K562 (cell line): ENCODE data around the gene PURA. TPM values are rescaled to one million over a fixed set of nuclear protein-coding genes. Genes with fewer than 3 reads are reported as not detected.

Experiments
- DDX20 ChIP-seq: fragments of 450-650 bp; IDR thresholded peaks from 2 replicates; pipeline ENCODE4 v1.6.1; 2016; ENCODE audit warnings: missing genetic modification characterization, low read depth, mild to moderate bottlenecking, missing compliant biosample characterization, moderate library complexity
- HDAC1 ChIP-seq, 2 experiments: fragments of 450-650 bp; IDR thresholded peaks; 2 replicates each; pipeline ENCODE4 v1.6.1; 2016 to 2017; ENCODE audit warnings: inconsistent platforms in 1 of 2, mild to moderate bottlenecking in 1 of 2, moderate library complexity in 1 of 2
- HOXB6 ChIP-seq: fragments of 250-450 bp; sonication (Bioruptor Pico); IDR thresholded peaks from 2 replicates; pipeline ENCODE4 v1.5.1; 2022; ENCODE audit warnings: mild to moderate bottlenecking, borderline replicate concordance
- RBM15 ChIP-seq: fragments of 200-400 bp; formaldehyde crosslinking; IDR thresholded peaks from 2 replicates; pipeline ENCODE4 v1.6.1; 2018; ENCODE audit warnings: mild to moderate bottlenecking, low read length, moderate library complexity; ENCODE audit not compliant: insufficient read depth
- RCOR1 ChIP-seq, 2 experiments: IDR thresholded peaks; 2 replicates each; pipeline ENCODE4 v1.6.1; 2012; ENCODE audit warnings: low read depth in 2 of 2, low read length in 2 of 2, borderline replicate concordance in 1 of 2, improper control_type of control experiment in 1 of 2
- SIX5 ChIP-seq, 2 experiments: IDR thresholded peaks; 2 replicates each; pipeline ENCODE4 v1.6.1; 2011; ENCODE audit warnings: low read length in 2 of 2, borderline replicate concordance in 1 of 2, low read depth in 1 of 2, mild to moderate bottlenecking in 1 of 2, moderate library complexity in 1 of 2; ENCODE audit not compliant: insufficient read depth in 1 of 2
- TAL1 ChIP-seq: fragments of 450-650 bp; IDR thresholded peaks from 2 replicates; pipeline ENCODE4 v1.6.1; 2016; ENCODE audit warnings: mild to moderate bottlenecking
- TSC22D4 ChIP-seq: fragments of 450-650 bp; IDR thresholded peaks from 2 replicates; pipeline ENCODE4 v1.6.1; 2016; ENCODE audit warnings: missing genetic modification characterization, missing biosample characterization, control low read depth
- ZNF124 ChIP-seq: sonication (generic); formaldehyde crosslinking; IDR thresholded peaks from 2 replicates; pipeline ENCODE4 v1.8.1; 2022; ENCODE audit warnings: missing genetic modification reagents
- ZNF184 ChIP-seq: sonication (generic); formaldehyde crosslinking; IDR thresholded peaks from 2 replicates; pipeline ENCODE4 v1.5.0; 2020; ENCODE audit warnings: missing genetic modification reagents
- ZNF830 ChIP-seq: fragments of 250-450 bp; sonication (Bioruptor Pico); IDR thresholded peaks from 2 replicates; pipeline ENCODE4 v1.5.0; 2021; ENCODE audit warnings: mild to moderate bottlenecking
- polyA plus RNA-seq, 8 experiments: library from polyadenylated mRNA; depleted of rRNA in 4 of 8; stranded (reverse) in 5 of 8; unstranded in 3 of 8; fragments of >200 nt; fragmentation: Nextera tagmentation in 2 of 8; fragmentation: Illumina TruSeq in 1 of 8; extraction: Ambion mirVana in 2 of 8; extraction: Trizol in 1 of 8; gene quantifications; 2 replicates each; pipeline versions ENCODE4 v1.2.1 to v1.2.3, GENCODE V29; 2011 to 2014; ENCODE audit warnings: inconsistent platforms in 1 of 8, missing spikeins in 1 of 8
- total RNA-seq, 7 experiments: library from RNA; depleted of rRNA in 6 of 7; stranded (reverse); fragments of >200 nt in 6 of 7; fragmentation: Illumina TruSeq in 2 of 7; extraction: Trizol in 2 of 7; gene quantifications; 2 replicates each; pipeline versions ENCODE4 v1.2.1 to v1.2.3, GENCODE V29; 2011 to 2021; ENCODE audit warnings: low replicate concordance in 1 of 7
- TF ChIP-seq, protein P1 (sequence below), 3 experiments: fragments of 200-800 bp in 1 of 3; fragments of 250-450 bp in 1 of 3; fragments of 450-650 bp in 1 of 3; sonication (Bioruptor Pico) in 1 of 3; sonication (Bioruptor generic) in 1 of 3; formaldehyde crosslinking in 1 of 3; IDR thresholded peaks; 2 replicates each; pipeline versions ENCODE4 v1.6.1 to v1.8.0; 2016 to 2022; ENCODE audit warnings: mild to moderate bottlenecking in 2 of 3, missing genetic modification characterization in 2 of 3, missing compliant biosample characterization in 1 of 3, moderate library complexity in 1 of 3
- TF ChIP-seq, protein P2 (sequence below): fragments of 450-650 bp; formaldehyde crosslinking; IDR thresholded peaks from 2 replicates; pipeline ENCODE4 v1.4.0; 2020; ENCODE audit warnings: mild to moderate bottlenecking
- TF ChIP-seq, protein P3 (sequence below): fragments of 250-450 bp; sonication (Bioruptor Pico); IDR thresholded peaks from 2 replicates; pipeline ENCODE4 v1.4.0; 2020
- TF ChIP-seq, protein P4 (sequence below): sonication (generic); formaldehyde crosslinking; IDR thresholded peaks from 2 replicates; pipeline ENCODE4 v1.9.0; 2022; ENCODE audit warnings: mild to moderate bottlenecking, missing genetic modification reagents

Gene PURA
- total and polyA plus RNA-seq, 9 of the 15 experiments (the other 6 are each of a cell fraction or from before 2014, with no cell fraction given), result 3.2 to 11.1 (median 5.4) TPM

DNA sequence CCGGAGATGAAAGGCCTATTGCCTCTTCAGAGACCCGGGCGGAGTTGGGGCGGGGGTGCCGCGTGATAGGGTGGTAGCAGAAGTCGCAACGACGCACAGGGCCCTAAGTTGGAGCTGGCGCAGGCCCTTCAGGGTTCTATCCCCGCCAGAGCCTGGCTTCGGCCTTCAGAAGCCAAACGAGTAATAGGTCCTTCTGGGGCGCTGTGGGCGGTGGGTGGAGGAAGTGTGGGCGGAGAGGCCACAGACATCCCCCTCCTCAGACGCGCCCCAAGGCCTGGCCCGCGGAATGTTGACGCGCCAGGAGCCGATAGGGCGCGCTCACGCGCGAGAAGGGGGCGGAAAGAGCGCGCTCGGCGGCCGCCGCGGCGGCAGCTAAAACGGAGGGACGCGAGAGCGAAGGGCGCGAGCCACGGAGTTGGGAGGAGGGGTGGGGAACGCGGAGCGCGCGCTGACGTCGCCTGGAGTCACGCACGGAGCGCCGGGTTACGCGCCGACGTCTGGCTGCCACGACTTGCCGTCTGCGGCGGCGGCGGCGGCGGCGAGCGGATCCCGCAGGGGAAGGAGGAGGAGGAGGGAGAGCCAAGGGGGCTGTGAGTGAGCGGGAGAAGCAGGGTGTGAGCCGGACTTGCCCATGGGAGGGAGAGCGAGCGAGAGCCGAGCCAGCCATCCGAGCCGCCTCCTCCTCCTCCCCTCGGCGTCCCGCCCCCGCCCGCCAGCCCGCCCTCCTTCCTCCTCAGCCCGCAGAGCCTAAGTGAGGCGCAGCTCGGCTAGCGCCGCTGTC lies 6.4 kb upstream of the PURA start (continued):
- TF ChIP-seq HDAC1 (IDR thresholded peaks at IDR 0.05) (no peak; a peak in 1 of 4 replicates), ZNF830 (CRISPR knock-in tag) (no peak), TSC22D4 (no peak), TAL1 (no peak), RCOR1 (IDR thresholded peaks at IDR 0.05; ENCODE audit: borderline replicate concordance in 1 of 2, low read depth in 2 of 2, low read length in 2 of 2) (no peak), DDX20 (tag) (no peak), RBM15 (no peak), HOXB6 (no peak), SIX5 (IDR thresholded peaks at IDR 0.05; ENCODE audit: borderline replicate concordance in 1 of 2, insufficient read depth in 1 of 2, low read depth in 1 of 2, low read length in 2 of 2) (no peak), ZNF184 (CRISPR knock-in tag) (no peak), ZNF124 (CRISPR knock-in tag) (no peak)
- TF ChIP-seq, protein P1, sequence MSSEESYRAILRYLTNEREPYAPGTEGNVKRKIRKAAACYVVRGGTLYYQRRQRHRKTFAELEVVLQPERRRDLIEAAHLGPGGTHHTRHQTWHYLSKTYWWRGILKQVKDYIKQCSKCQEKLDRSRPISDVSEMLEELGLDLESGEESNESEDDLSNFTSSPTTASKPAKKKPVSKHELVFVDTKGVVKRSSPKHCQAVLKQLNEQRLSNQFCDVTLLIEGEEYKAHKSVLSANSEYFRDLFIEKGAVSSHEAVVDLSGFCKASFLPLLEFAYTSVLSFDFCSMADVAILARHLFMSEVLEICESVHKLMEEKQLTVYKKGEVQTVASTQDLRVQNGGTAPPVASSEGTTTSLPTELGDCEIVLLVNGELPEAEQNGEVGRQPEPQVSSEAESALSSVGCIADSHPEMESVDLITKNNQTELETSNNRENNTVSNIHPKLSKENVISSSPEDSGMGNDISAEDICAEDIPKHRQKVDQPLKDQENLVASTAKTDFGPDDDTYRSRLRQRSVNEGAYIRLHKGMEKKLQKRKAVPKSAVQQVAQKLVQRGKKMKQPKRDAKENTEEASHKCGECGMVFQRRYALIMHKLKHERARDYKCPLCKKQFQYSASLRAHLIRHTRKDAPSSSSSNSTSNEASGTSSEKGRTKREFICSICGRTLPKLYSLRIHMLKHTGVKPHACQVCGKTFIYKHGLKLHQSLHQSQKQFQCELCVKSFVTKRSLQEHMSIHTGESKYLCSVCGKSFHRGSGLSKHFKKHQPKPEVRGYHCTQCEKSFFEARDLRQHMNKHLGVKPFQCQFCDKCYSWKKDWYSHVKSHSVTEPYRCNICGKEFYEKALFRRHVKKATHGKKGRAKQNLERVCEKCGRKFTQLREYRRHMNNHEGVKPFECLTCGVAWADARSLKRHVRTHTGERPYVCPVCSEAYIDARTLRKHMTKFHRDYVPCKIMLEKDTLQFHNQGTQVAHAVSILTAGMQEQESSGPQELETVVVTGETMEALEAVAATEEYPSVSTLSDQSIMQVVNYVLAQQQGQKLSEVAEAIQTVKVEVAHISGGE (CRISPR knock-in tag; IDR thresholded peaks at IDR 0.05), result peak in 1 of 3 experiments; percentile 66; a peak in 1 of 6 replicates
- TF ChIP-seq, protein P2, sequence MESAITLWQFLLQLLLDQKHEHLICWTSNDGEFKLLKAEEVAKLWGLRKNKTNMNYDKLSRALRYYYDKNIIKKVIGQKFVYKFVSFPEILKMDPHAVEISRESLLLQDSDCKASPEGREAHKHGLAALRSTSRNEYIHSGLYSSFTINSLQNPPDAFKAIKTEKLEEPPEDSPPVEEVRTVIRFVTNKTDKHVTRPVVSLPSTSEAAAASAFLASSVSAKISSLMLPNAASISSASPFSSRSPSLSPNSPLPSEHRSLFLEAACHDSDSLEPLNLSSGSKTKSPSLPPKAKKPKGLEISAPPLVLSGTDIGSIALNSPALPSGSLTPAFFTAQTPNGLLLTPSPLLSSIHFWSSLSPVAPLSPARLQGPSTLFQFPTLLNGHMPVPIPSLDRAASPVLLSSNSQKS (CRISPR knock-in tag), result no peak
- TF ChIP-seq, protein P3, sequence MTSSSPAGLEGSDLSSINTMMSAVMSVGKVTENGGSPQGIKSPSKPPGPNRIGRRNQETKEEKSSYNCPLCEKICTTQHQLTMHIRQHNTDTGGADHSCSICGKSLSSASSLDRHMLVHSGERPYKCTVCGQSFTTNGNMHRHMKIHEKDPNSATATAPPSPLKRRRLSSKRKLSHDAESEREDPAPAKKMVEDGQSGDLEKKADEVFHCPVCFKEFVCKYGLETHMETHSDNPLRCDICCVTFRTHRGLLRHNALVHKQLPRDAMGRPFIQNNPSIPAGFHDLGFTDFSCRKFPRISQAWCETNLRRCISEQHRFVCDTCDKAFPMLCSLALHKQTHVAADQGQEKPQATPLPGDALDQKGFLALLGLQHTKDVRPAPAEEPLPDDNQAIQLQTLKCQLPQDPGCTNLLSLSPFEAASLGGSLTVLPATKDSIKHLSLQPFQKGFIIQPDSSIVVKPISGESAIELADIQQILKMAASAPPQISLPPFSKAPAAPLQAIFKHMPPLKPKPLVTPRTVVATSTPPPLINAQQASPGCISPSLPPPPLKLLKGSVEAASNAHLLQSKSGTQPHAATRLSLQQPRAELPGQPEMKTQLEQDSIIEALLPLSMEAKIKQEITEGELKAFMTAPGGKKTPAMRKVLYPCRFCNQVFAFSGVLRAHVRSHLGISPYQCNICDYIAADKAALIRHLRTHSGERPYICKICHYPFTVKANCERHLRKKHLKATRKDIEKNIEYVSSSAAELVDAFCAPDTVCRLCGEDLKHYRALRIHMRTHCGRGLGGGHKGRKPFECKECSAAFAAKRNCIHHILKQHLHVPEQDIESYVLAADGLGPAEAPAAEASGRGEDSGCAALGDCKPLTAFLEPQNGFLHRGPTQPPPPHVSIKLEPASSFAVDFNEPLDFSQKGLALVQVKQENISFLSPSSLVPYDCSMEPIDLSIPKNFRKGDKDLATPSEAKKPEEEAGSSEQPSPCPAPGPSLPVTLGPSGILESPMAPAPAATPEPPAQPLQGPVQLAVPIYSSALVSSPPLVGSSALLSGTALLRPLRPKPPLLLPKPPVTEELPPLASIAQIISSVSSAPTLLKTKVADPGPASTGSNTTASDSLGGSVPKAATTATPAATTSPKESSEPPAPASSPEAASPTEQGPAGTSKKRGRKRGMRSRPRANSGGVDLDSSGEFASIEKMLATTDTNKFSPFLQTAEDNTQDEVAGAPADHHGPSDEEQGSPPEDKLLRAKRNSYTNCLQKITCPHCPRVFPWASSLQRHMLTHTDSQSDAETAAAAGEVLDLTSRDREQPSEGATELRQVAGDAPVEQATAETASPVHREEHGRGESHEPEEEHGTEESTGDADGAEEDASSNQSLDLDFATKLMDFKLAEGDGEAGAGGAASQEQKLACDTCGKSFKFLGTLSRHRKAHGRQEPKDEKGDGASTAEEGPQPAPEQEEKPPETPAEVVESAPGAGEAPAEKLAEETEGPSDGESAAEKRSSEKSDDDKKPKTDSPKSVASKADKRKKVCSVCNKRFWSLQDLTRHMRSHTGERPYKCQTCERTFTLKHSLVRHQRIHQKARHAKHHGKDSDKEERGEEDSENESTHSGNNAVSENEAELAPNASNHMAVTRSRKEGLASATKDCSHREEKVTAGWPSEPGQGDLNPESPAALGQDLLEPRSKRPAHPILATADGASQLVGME (CRISPR knock-in tag), result 0 out of 2 replicates have a peak, but pooled peaks have one; percentile 45
- TF ChIP-seq, protein P4, sequence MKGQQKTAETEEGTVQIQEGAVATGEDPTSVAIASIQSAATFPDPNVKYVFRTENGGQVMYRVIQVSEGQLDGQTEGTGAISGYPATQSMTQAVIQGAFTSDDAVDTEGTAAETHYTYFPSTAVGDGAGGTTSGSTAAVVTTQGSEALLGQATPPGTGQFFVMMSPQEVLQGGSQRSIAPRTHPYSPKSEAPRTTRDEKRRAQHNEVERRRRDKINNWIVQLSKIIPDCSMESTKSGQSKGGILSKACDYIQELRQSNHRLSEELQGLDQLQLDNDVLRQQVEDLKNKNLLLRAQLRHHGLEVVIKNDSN, result peak; percentile 46; the same call in 1 of the 2 replicates
